Measurements from ENCODE around the gene PRSS56. TPM values are rescaled to one million over a fixed set of nuclear protein-coding genes. Genes with fewer than 3 reads are reported as not detected.

PRSS56 gene
- total RNA-seq, 1 experiment from 2014 or later: 0.18 TPM

DNA sequence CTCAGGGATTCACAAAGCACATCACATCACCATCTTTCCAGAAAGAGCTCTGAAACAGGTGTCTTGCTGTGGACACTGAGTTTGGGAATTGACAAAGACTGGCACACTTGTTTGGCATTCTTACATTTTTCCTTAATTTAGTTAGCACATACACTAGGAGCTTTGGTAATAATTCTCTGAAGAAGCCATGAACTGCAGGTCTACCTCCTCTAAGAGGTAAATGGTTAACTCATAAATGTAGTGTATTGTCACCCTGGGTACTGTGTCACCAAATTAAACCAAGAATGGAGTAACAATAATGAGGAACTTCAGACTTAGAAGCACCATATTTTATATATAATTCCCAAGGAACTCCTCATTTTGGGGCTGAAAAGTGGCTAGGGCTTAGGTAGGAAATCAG is 52.9 kb downstream of the PRSS56 start:
- no peaks in the 10 kb centered on the region for H3K4me1 ChIP-seq (ENCODE audit: control insufficient read depth, insufficient read depth, low read length)
- CTCF ChIA-PET: no interaction called here
- TF ChIP-seq, protein P1, sequence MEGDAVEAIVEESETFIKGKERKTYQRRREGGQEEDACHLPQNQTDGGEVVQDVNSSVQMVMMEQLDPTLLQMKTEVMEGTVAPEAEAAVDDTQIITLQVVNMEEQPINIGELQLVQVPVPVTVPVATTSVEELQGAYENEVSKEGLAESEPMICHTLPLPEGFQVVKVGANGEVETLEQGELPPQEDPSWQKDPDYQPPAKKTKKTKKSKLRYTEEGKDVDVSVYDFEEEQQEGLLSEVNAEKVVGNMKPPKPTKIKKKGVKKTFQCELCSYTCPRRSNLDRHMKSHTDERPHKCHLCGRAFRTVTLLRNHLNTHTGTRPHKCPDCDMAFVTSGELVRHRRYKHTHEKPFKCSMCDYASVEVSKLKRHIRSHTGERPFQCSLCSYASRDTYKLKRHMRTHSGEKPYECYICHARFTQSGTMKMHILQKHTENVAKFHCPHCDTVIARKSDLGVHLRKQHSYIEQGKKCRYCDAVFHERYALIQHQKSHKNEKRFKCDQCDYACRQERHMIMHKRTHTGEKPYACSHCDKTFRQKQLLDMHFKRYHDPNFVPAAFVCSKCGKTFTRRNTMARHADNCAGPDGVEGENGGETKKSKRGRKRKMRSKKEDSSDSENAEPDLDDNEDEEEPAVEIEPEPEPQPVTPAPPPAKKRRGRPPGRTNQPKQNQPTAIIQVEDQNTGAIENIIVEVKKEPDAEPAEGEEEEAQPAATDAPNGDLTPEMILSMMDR (IDR thresholded peaks at IDR 0.05): no peak
- TF ChIP-seq SIN3A (IDR thresholded peaks at IDR 0.05; ENCODE audit: borderline replicate concordance, insufficient read depth, low read depth, low read length): no peak
- no peak for TF ChIP-seq REST (IDR thresholded peaks at IDR 0.05; ENCODE audit: insufficient read depth in 1 of 2, low read depth in 2 of 2, low read length in 1 of 2)
- no peak for TF ChIP-seq TCF7L2 (IDR thresholded peaks at IDR 0.05; ENCODE audit: low read depth, low read length)
- no peak for TF ChIP-seq POLR2AphosphoS5 (IDR thresholded peaks at IDR 0.05; ENCODE audit: low read depth, low read length)
- no TSS peak for BruUV-seq (replicated peaks)
- no peaks in the 10 kb centered on the region for H3K27me3 ChIP-seq (ENCODE audit: control insufficient read depth, insufficient read depth, low read length)
- POLR2A ChIA-PET: no interaction called here
- intact Hi-C loops (cut with micrococcal nuclease; ENCODE audit: unreplicated experiment) (no loop called here), in situ Hi-C loops (cut with HindIII; ENCODE audit: low pct_unique_long_range_greater_than_20kb, low sequenced_read_pairs) (no loop called here)
- H3K36me3 ChIP-seq (ENCODE audit: control insufficient read depth, insufficient read depth, low read length): peaks cover 13% of the 10 kb centered on the region
- no peak for DNase-seq (ENCODE audit: low read depth, low spot score)
- no peak overlapping the region for H3K4me3 ChIP-seq (ENCODE audit: low read depth in 2 of 2, low read length in 2 of 2)
- ATAC-seq: no peak
- no peak overlapping the region for H3K27ac ChIP-seq (ENCODE audit: low read length)
- no peaks in the 10 kb centered on the region for H3K9me3 ChIP-seq (ENCODE audit: control insufficient read depth, insufficient read depth, low read depth, low read length)

GRCh38 chr2:232573771-232574435 is 53.7 kb downstream of the PRSS56 start:
- no TSS peak for BruUV-seq (replicated peaks)
- ChIA-PET POLR2A (no interaction called here), CTCF (no interaction called here)
- H3K4me1 ChIP-seq (ENCODE audit: control insufficient read depth, insufficient read depth, low read length): no peaks in the 10 kb centered on the region
- no peaks in the 10 kb centered on the region for H3K9me3 ChIP-seq (ENCODE audit: control insufficient read depth, insufficient read depth, low read depth, low read length)
- no peak for ATAC-seq
- in situ Hi-C loops (cut with HindIII; ENCODE audit: low pct_unique_long_range_greater_than_20kb, low sequenced_read_pairs): no loop called here
- TF ChIP-seq REST (IDR thresholded peaks at IDR 0.05; ENCODE audit: insufficient read depth in 1 of 2, low read depth in 2 of 2, low read length in 1 of 2) (no peak), POLR2AphosphoS5 (IDR thresholded peaks at IDR 0.05; ENCODE audit: low read depth, low read length) (no peak), SIN3A (IDR thresholded peaks at IDR 0.05; ENCODE audit: borderline replicate concordance, insufficient read depth, low read depth, low read length) (no peak), TCF7L2 (IDR thresholded peaks at IDR 0.05; ENCODE audit: low read depth, low read length) (no peak)
- TF ChIP-seq, protein P1 (IDR thresholded peaks at IDR 0.05): no peak
- no peak overlapping the region for H3K4me3 ChIP-seq (ENCODE audit: low read depth in 2 of 2, low read length in 2 of 2)
- intact Hi-C loops (cut with micrococcal nuclease; ENCODE audit: unreplicated experiment): no loop called here
- no peak overlapping the region for H3K27ac ChIP-seq (ENCODE audit: low read length)
- DNase-seq (ENCODE audit: low read depth, low spot score): no peak
- peaks cover 6% of the 10 kb centered on the region for H3K36me3 ChIP-seq (ENCODE audit: control insufficient read depth, insufficient read depth, low read length)
- H3K27me3 ChIP-seq (ENCODE audit: control insufficient read depth, insufficient read depth, low read length): no peaks in the 10 kb centered on the region
